Measurements from ENCODE around the gene CDCP1.
A peak's percentile ranks its signal among the peaks of the same experiment; 100 is the strongest.

Gene CDCP1

GRCh38 chr3:45145681-45146614, at the start of gene CDCP1:
TSS of gene CDCP1 (minus strand) at chr3:45146378. CDS start at chr3:45146287, 91 bp downstream.
- no peak; the same call in 1 of the 2 replicates for TF ChIP-seq CTCF (conservative IDR thresholded peaks at IDR 0.05)
- peak within 1 kb of the TSS; percentile 88 for H3K27ac ChIP-seq

GRCh38 chr3:45194791-45195190, 48.6 kb upstream of the CDCP1 start:
- TF ChIP-seq CTCF (conservative IDR thresholded peaks at IDR 0.05) = no peak
- H3K27ac ChIP-seq = no peak overlapping the region

GRCh38 chr3:45191924-45192417, 45.8 kb upstream of the CDCP1 start:
- no peak for TF ChIP-seq CTCF (conservative IDR thresholded peaks at IDR 0.05)
- H3K27ac ChIP-seq = no peak overlapping the region

GRCh38 chr3:45191424-45191823, 45.2 kb upstream of the CDCP1 start:
- no peak overlapping the region for H3K27ac ChIP-seq
- TF ChIP-seq CTCF (conservative IDR thresholded peaks at IDR 0.05) = no peak

- no peak for TF ChIP-seq CTCF (conservative IDR thresholded peaks at IDR 0.05)
- no peak overlapping the region for H3K27ac ChIP-seq
Observed at GRCh38 chr3:45188719-45189659, 42.8 kb upstream of the CDCP1 start.

GRCh38 chr3:45187694-45188141, 41.5 kb upstream of the CDCP1 start:
- TF ChIP-seq CTCF (conservative IDR thresholded peaks at IDR 0.05) = no peak
- H3K27ac ChIP-seq = no peak overlapping the region

- TF ChIP-seq CTCF (conservative IDR thresholded peaks at IDR 0.05) = no peak
Observed at GRCh38 chr3:45186871-45187270, 40.7 kb upstream of the CDCP1 start.

More at GRCh38 chr3:45186871-45187270, 40.7 kb upstream of the CDCP1 start:
- H3K27ac ChIP-seq = no peak overlapping the region

Data from VCaP (cell line).